GM18526 (cell line): Measurements from ENCODE around the gene SLC35F4.

Source experiments
- POLR2A ChIP-seq: IDR thresholded peaks from 3 replicates; pipeline ENCODE4 v1.6.1; 2011; ENCODE audit not compliant: insufficient read length; ENCODE audit errors: extremely low read depth

SLC35F4 gene

GRCh38 chr14:57725399-57726077, 140.4 kb downstream of the SLC35F4 start:
- TF ChIP-seq POLR2A: no peak

- no peak for TF ChIP-seq POLR2A
Measured at GRCh38 chr14:57714487-57714931, 151.4 kb downstream of the SLC35F4 start.

DNA sequence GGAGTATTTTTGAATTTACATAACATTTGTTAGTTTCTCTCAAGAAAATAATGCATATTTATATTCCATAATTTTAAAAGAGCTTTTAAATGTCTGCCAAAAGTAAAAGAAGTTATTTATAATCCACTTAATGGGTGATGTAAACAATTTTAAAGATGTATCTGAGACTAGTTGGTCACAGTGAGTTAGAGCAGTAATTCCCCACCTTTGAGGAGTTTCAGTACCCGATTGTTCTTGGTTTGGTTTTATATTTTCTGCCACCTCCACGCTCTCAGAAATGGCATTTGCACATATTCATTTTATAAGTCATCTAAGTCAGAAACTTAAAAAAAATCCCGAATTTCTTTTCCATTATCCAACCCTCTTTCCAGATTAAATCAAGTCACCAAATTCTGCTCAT, 153.2 kb downstream of the SLC35F4 start:
- no peak for TF ChIP-seq POLR2A

- TF ChIP-seq POLR2A: no peak
Measured at GRCh38 chr14:57712102-57712501, 153.8 kb downstream of the SLC35F4 start.

GRCh38 chr14:57709909-57710308, 156.0 kb downstream of the SLC35F4 start:
- no peak for TF ChIP-seq POLR2A

GRCh38 chr14:57707219-57707618, 158.7 kb downstream of the SLC35F4 start:
- TF ChIP-seq POLR2A: no peak

DNA sequence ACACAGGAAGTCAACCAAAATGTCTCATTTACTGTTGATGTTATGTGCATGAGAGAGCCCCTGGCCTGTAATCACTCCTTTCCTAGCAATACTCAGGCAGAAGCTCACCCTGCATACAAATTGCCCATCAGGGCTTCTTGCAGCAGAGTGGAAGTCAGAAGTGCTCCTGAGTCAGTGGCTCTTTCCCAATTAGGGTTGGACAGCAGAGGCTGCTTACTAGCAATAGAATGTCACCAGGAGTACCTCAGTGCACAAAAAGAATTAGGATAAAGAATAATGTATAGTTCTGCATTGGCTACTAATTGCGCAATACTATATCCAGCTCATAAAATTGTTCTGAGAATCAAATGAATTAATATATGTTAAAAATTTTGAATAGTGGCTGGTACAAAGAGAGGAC, 161.1 kb downstream of the SLC35F4 start:
- no peak for TF ChIP-seq POLR2A

DNA sequence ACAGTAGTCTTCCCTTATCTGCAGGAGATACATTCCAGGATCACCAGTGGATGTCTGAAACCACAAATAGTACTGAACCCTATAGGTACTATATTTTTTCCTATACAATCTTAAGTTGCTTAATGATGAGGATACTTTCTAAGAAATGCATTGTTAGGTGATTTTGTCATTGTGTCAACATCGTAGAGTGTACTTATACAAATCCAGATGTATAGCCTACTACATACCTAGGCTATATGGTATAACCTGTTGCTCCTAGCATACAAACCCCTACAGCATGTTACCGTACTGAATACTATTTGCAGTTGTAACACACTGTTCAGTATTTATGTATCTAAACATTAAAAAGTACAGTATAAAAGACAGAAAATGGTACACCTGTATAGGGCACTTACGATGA, 165.9 kb downstream of the SLC35F4 start:
- TF ChIP-seq POLR2A: no peak

- no peak for TF ChIP-seq POLR2A
Measured at GRCh38 chr14:57692671-57693070, 173.2 kb downstream of the SLC35F4 start.

- TF ChIP-seq POLR2A: no peak
Measured at GRCh38 chr14:57687416-57687815, 178.5 kb downstream of the SLC35F4 start.

- TF ChIP-seq POLR2A: no peak
Measured at GRCh38 chr14:57686304-57686703, 179.6 kb downstream of the SLC35F4 start.

GRCh38 chr14:57671021-57671420, 194.9 kb downstream of the SLC35F4 start:
- TF ChIP-seq POLR2A: no peak

DNA sequence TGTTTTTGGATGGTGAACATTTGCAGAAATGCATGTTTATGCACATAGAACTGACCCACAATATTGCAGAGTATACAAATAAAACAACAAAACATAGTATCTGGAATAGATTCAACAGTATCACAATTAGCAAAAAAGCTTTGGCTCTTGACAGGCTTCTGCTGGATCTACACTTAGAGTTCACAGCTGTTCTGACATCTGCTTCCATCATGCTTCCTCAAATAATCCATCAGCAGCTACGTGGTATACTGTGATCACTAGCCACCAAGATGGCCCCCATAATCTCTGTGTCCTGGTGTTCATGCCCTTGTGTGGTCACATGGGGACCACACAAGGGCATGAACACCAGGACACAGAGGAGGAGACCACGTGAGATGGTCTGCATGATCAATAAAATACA, 205.7 kb downstream of the SLC35F4 start:
- no peak for TF ChIP-seq POLR2A

DNA sequence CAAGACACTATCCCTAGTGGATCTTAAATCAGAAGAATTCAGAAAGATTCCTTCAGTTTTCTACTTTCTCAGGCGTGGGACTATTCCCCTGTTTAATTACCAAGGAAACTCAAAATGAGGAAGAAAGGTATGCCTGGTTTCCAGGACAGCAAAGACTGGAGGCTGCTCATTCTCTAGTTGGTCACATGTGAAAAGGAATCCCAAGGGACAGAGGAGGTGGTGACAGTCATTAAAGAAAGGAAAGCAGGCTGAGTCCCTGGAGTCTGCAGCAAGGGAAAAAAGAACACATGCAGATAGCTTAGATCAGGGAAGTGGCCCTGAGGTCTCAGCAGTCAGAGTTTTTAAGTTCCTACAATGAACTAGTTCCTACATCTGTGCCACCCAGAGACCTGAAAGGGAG, 206.8 kb downstream of the SLC35F4 start:
- TF ChIP-seq POLR2A: no peak

DNA sequence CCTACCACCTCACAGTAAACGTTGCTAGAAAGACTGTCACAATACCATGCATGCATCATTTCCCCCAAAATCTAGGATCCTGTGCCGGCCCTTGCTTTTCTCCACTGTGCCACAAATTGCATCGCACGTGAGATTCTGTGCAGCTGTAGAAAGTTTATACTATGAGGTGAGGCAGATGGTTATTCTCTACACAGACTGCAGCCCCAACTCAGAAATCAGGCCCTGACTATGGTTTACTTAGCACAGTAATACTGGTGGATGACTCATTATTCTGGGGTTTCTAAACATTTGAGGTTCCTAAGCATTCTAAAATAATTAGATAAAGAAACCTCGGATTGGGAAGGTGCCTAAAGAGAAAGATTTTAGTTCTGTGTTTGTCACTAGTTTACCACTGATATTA, 208.4 kb downstream of the SLC35F4 start:
- no peak for TF ChIP-seq POLR2A

DNA sequence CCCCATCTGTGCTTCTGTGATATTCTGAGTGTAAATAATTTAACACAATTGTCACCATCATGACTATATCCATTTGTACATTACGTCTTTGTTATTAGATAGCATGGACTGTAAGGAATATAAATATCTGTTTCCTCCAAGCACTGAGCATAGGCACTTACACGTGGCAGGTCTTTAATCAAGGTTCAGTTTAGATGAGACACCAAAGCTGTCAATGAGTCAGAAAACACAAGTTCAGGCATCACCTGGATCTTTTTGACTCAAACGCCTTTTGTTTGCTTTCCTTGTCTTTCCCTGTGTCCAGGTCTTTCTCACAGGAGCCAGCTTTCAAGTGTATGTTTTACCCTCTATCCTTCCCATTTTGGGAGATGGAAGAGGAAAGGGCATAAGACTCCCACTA, 209.0 kb downstream of the SLC35F4 start:
- no peak for TF ChIP-seq POLR2A

DNA sequence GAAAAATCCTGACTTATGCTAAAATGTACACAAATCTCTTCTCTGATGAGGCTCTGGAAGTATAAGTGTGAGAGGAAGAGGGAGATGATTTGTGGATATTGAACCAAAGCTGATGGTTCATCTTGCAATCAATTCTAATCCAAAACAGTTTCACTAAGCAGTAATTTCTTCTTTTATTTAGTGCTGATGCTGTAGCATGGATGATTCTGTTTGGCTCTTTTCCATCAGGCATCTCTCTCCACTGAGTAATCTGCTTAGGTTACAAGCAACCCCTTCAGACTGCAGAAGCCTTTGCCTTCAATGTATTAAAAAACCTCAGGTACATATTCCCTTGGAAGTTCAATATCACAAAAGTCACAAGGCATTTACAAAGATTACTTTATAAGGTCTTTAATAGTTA, 213.1 kb downstream of the SLC35F4 start:
- no peak for TF ChIP-seq POLR2A
